Activated gamma-delta T cell treated with Interleukin-2 at 50 U/mL for 16 hours (primary cell): ENCODE data around the gene DMD.

Experiments
- DNase-seq: peaks from one replicate; pipeline ENCODE4 v3.0.0-alpha.2; 2020

DMD gene

GRCh38 chrX:33014949-33015348 is 196.4 kb downstream of the DMD start:
- no peak for DNase-seq

GRCh38 chrX:33014086-33014485 is 197.3 kb downstream of the DMD start:
- DNase-seq: no peak

- no peak for DNase-seq
These were observed 210.2 kb downstream of the DMD start for GRCh38 chrX:33001107-33001506.

- DNase-seq: no peak
These were observed 212.6 kb downstream of the DMD start for GRCh38 chrX:32998776-32999175.

- DNase-seq: no peak
These were observed 215.9 kb downstream of the DMD start for GRCh38 chrX:32995427-32995826.

GRCh38 chrX:32987142-32987541 is 224.2 kb downstream of the DMD start:
- no peak for DNase-seq

GRCh38 chrX:32985544-32985943 is 225.8 kb downstream of the DMD start:
- DNase-seq: no peak

GRCh38 chrX:32966821-32967355 is 244.5 kb downstream of the DMD start:
- DNase-seq: no peak

GRCh38 chrX:32954125-32954524 is 257.2 kb downstream of the DMD start:
- DNase-seq: no peak

GRCh38 chrX:32948130-32948529 is 263.2 kb downstream of the DMD start:
- DNase-seq: no peak

- DNase-seq: no peak
These were observed 274.3 kb downstream of the DMD start for GRCh38 chrX:32937043-32937442.

GRCh38 chrX:32933548-32933947 is 277.8 kb downstream of the DMD start:
- DNase-seq: no peak

GRCh38 chrX:32929040-32929439 is 282.3 kb downstream of the DMD start:
- no peak for DNase-seq

- DNase-seq: no peak
These were observed 315.3 kb downstream of the DMD start for GRCh38 chrX:32896088-32896487.

- DNase-seq: no peak
These were observed 316.7 kb downstream of the DMD start for GRCh38 chrX:32894679-32895078.

GRCh38 chrX:32893751-32894150 is 317.6 kb downstream of the DMD start:
- DNase-seq: no peak

- no peak for DNase-seq
These were observed 333.8 kb downstream of the DMD start for GRCh38 chrX:32877592-32877991.

- no peak for DNase-seq
These were observed 336.5 kb downstream of the DMD start for GRCh38 chrX:32874839-32875238.

GRCh38 chrX:32873786-32874185 is 337.6 kb downstream of the DMD start:
- DNase-seq: no peak

GRCh38 chrX:32871636-32872035 is 339.7 kb downstream of the DMD start:
- no peak for DNase-seq

GRCh38 chrX:32868524-32868895 is 342.8 kb downstream of the DMD start:
- no peak for DNase-seq

- DNase-seq: no peak
These were observed 343.4 kb downstream of the DMD start for GRCh38 chrX:32867781-32868523.

GRCh38 chrX:32852203-32852602 is 359.1 kb downstream of the DMD start:
- DNase-seq: no peak

- no peak for DNase-seq
These were observed 359.8 kb downstream of the DMD start for GRCh38 chrX:32851556-32851955.

GRCh38 chrX:32847921-32848320 is 363.4 kb downstream of the DMD start:
- no peak for DNase-seq
